Activated CD8-positive, alpha-beta T cell treated with anti-CD3 and anti-CD28 coated beads for 36 hours (primary cell): ENCODE measurements around the gene NEUROD6. TPM values are rescaled to one million over a fixed set of nuclear protein-coding genes. Genes with fewer than 3 reads are reported as not detected.

Experiments
- ATAC-seq: fragments of 200-7000 bp; cut with Tn5 transposase; one replicate; pipeline ENCODE4 v1.10.0; 2021; ENCODE audit warnings: mild to moderate bottlenecking, moderate library complexity
- CTCF ChIA-PET: fragments of 350-600 bp; sonication (Branson Sonifier 250); formaldehyde crosslinking; loops from one replicate; lab custom pipeline; 2021; ENCODE audit warnings: antibody characterized with exemption; lab: Charles Lee
- POLR2A ChIA-PET: fragments of 350-600 bp; sonication (Branson Sonifier 250); formaldehyde crosslinking; loops from one replicate; lab custom pipeline; 2021; ENCODE audit warnings: antibody characterized with exemption; lab: Charles Lee
- DNase-seq: peaks from one replicate; pipeline ENCODE4 v3.0.0-alpha.2; 2020
- H3K27ac Mint-ChIP-seq: one replicate; pipeline ENCODE4 v1.8.0; 2021; ENCODE audit warnings: mild to moderate bottlenecking, mixed read lengths
- H3K27me3 Mint-ChIP-seq: one replicate; pipeline ENCODE4 v1.8.0; 2021; ENCODE audit warnings: mixed read lengths
- H3K36me3 Mint-ChIP-seq: one replicate; pipeline ENCODE4 v1.8.0; 2021; ENCODE audit warnings: low read depth, mixed read lengths
- H3K4me1 Mint-ChIP-seq: one replicate; pipeline ENCODE4 v1.8.0; 2021; ENCODE audit warnings: low read depth, mixed read lengths
- H3K4me3 Mint-ChIP-seq: one replicate; pipeline ENCODE4 v1.8.0; 2021; ENCODE audit warnings: mild to moderate bottlenecking, moderate library complexity, mixed read lengths
- H3K9me3 Mint-ChIP-seq: one replicate; pipeline ENCODE4 v1.8.0; 2021; ENCODE audit warnings: mixed read lengths
- CTCF ChIP-seq: fragments of 200-600 bp; IDR thresholded peaks from one replicate; pipeline ENCODE4 v1.8.0; 2022; ENCODE audit warnings: antibody characterized with exemption, mild to moderate bottlenecking
- intact Hi-C: fragments of 100-400 bp; cut with micrococcal nuclease; formaldehyde crosslinking; loops from one replicate; pipeline ENCODE4 v1.10.0; 2022
- total RNA-seq, 2 experiments: library from RNA; stranded (reverse); gene quantifications; one replicate each; pipeline ENCODE4 v1.2.3, GENCODE V29; 2021

The NEUROD6 gene
- total RNA-seq, 2 experiments from 2014 or later = not detected

GRCh38 chr7:31363051-31363450 lies 22.5 kb upstream of the NEUROD6 start:
- intact Hi-C loops = no loop called here
- ChIA-PET POLR2A (no interaction called here), CTCF (interaction anchor here (1.0 kb wide), 1 partner anchor 12 kb away, joined by 3 read pairs; no protein-coding TSS in a partner anchor)
- Mint-ChIP-seq H3K27me3 (no peaks in the 10 kb centered on the region), H3K4me1 (no peaks in the 10 kb centered on the region), H3K9me3 (no peaks in the 10 kb centered on the region), H3K36me3 (no peaks in the 10 kb centered on the region), H3K4me3 (no peak overlapping the region), H3K27ac (no peak overlapping the region)
- DNase-seq = no peak
- no peak for ATAC-seq
- no peak for TF ChIP-seq CTCF

- Mint-ChIP-seq H3K27me3 (no peaks in the 10 kb centered on the region), H3K27ac (no peak overlapping the region)
- CTCF ChIA-PET = interaction anchor here (1.0 kb wide), 1 partner anchor 11 kb away, joined by 3 read pairs; no protein-coding TSS in a partner anchor
Measured at GRCh38 chr7:31362401-31362800, 21.9 kb upstream of the NEUROD6 start.

DNA sequence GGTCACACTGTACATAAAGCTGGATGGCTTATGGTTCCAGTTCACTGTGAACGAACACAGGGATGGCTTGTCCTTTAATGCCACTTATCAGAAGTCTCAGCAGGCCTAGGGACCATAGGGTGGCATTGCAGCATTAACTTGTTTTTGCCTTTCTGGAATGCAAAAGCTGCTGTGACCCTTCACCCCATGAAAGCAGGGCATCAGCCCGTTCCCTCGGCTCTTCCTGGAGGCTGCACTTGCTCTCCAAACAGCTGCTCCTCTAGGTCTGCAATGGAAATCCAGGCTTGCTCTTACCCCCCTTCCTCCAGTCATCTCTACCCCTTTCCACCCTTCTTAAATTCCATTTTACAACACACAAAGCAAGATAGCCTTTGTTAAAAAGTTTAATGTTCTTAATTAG lies 17.9 kb upstream of the NEUROD6 start:
- Mint-ChIP-seq H3K4me1 (no peaks in the 10 kb centered on the region), H3K27ac (no peak overlapping the region), H3K36me3 (no peaks in the 10 kb centered on the region), H3K4me3 (no peak overlapping the region), H3K9me3 (peaks cover 3% of the 10 kb centered on the region), H3K27me3 (no peaks in the 10 kb centered on the region)
- intact Hi-C loops = no loop called here
- CTCF ChIA-PET = no interaction called here
- POLR2A ChIA-PET = no interaction called here
- DNase-seq = no peak
- TF ChIP-seq CTCF = no peak
- no peak for ATAC-seq

More at GRCh38 chr7:31362401-31362800, 21.9 kb upstream of the NEUROD6 start:
- TF ChIP-seq CTCF = no peak
- Mint-ChIP-seq H3K36me3 (no peaks in the 10 kb centered on the region), H3K4me1 (no peaks in the 10 kb centered on the region), H3K4me3 (no peak overlapping the region), H3K9me3 (no peaks in the 10 kb centered on the region)
- intact Hi-C loops = no loop called here
- POLR2A ChIA-PET = no interaction called here
- DNase-seq (no peak), ATAC-seq (no peak)

DNA sequence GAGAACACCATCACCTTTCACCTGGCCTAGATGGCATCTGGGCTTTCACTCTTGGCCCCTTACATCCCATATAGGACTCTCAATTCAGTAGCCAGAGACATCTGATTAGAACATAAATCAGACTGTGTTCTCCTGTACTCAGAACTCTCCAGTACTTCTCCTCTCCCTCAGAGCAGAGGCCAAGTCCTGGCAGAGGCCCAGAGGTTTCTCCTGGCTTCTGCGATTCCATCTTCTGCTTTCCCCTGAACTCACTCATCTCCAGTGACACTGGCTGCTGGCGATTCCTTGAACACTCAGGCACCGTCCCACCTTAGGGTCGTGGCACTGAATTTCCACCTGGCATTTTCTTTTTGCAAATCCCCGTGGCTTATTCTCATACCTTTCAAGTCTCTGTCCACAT lies 4.9 kb upstream of the NEUROD6 start:
- Mint-ChIP-seq H3K4me3 (no peak overlapping the region), H3K27me3 (no peaks in the 10 kb centered on the region), H3K27ac (no peak overlapping the region), H3K36me3 (no peaks in the 10 kb centered on the region), H3K4me1 (no peaks in the 10 kb centered on the region), H3K9me3 (no peaks in the 10 kb centered on the region)
- no peak for DNase-seq
- ATAC-seq = no peak
- intact Hi-C loops = no loop called here
- CTCF ChIA-PET = no interaction called here
- TF ChIP-seq CTCF = no peak
- POLR2A ChIA-PET = no interaction called here

- Mint-ChIP-seq H3K4me1 (no peaks in the 10 kb centered on the region), H3K4me3 (no peak overlapping the region), H3K9me3 (no peaks in the 10 kb centered on the region), H3K36me3 (no peaks in the 10 kb centered on the region), H3K27ac (no peak overlapping the region), H3K27me3 (peaks cover 3% of the 10 kb centered on the region)
- TF ChIP-seq CTCF = no peak
- CTCF ChIA-PET = no interaction called here
- intact Hi-C loops = no loop called here
- ATAC-seq = no peak
- DNase-seq = no peak
- POLR2A ChIA-PET = no interaction called here
Measured at GRCh38 chr7:31343516-31344305, 3.2 kb upstream of the NEUROD6 start.
